Urothelium cell line (cell line): ENCODE measurements around the gene HOXB6.

Experiments used
- DNase-seq: peaks from one replicate; pipeline ENCODE4 v3.0.0; 2011; ENCODE audit warnings: low spot score, mixed read lengths
- FAIRE-seq: peaks from 2 replicates; lab custom pipeline; 2011; peaks lifted over from hg19 to GRCh38; lab: Jason Lieb, UNC

The HOXB6 gene

GRCh38 chr17:48586355-48587258 is 18.2 kb downstream of the HOXB6 start:
- FAIRE-seq (no peak), DNase-seq (no peak)

GRCh38 chr17:48584223-48584741 is 20.5 kb downstream of the HOXB6 start:
- FAIRE-seq (no peak), DNase-seq (no peak)

- FAIRE-seq (no peak), DNase-seq (no peak)
These were observed 21.0 kb downstream of the HOXB6 start for GRCh38 chr17:48583708-48584222.

GRCh38 chr17:48582750-48583069 is 22.1 kb downstream of the HOXB6 start:
- FAIRE-seq, result no peak
- DNase-seq, result no peak

- FAIRE-seq, result no peak
- no peak for DNase-seq
These were observed 24.8 kb downstream of the HOXB6 start for GRCh38 chr17:48579760-48580554.

- FAIRE-seq (no peak), DNase-seq (no peak)
These were observed 25.4 kb downstream of the HOXB6 start for GRCh38 chr17:48579471-48579759.

- no peak for FAIRE-seq
- DNase-seq, result no peak
These were observed 25.9 kb downstream of the HOXB6 start for GRCh38 chr17:48578616-48579470.

GRCh38 chr17:48577946-48578615 is 26.7 kb downstream of the HOXB6 start, which contains the start of gene HOXB4:
TSS of gene HOXB4 (minus strand) at chr17:48578350. CDS start at chr17:48578319, 31 bp downstream.
- no peak for FAIRE-seq
- no peak for DNase-seq

- no peak for DNase-seq
- FAIRE-seq, result no peak
These were observed 27.3 kb downstream of the HOXB6 start for GRCh38 chr17:48577330-48577945.

GRCh38 chr17:48576479-48577309 is 28.1 kb downstream of the HOXB6 start:
- peak; percentile 52 for DNase-seq
- no peak for FAIRE-seq

- FAIRE-seq, result no peak
These were observed 28.9 kb downstream of the HOXB6 start for GRCh38 chr17:48575673-48576478.

GRCh38 chr17:48575066-48575582 is 29.7 kb downstream of the HOXB6 start:
- DNase-seq, result no peak
- no peak for FAIRE-seq

More at GRCh38 chr17:48575673-48576478, 28.9 kb downstream of the HOXB6 start:
- DNase-seq, result no peak

GRCh38 chr17:48574505-48575065 is 30.2 kb downstream of the HOXB6 start:
- DNase-seq, result no peak
- FAIRE-seq, result no peak

GRCh38 chr17:48571826-48572417 is 32.9 kb downstream of the HOXB6 start:
- no peak for FAIRE-seq
- no peak for DNase-seq

- FAIRE-seq, result no peak
- DNase-seq, result no peak
These were observed 33.6 kb downstream of the HOXB6 start for GRCh38 chr17:48571024-48571818.

GRCh38 chr17:48570325-48571023 is 34.3 kb downstream of the HOXB6 start:
- FAIRE-seq (no peak), DNase-seq (no peak)
